K562 (cell line): ENCODE results near the gene ATG10. TPM values are rescaled to one million over a fixed set of nuclear protein-coding genes. Genes with fewer than 3 reads are reported as not detected.
A peak's percentile ranks its signal among the peaks of the same experiment; 100 is the strongest.

Experiments
- ATAC-seq: fragments of 200-7000 bp; cut with Tn5 transposase; 3 replicates; pipeline ENCODE4 v1.9.1; 2020; ENCODE audit warnings: moderate library complexity
- BruUV-seq: library from RNA; stranded (reverse); fragments of 400-500 nt; replicated peaks from 2 replicates; lab custom pipeline; 2021; lab: Mats Ljungman, UMichigan
- CTCF ChIA-PET: fragments of 300-600 bp; formaldehyde crosslinking; extraction: SDS; loops from one replicate; lab custom pipeline; 2021; ENCODE audit warnings: low intra/inter-chr PET ratio; lab: Yijun Ruan, JAX
- POLR2A ChIA-PET: fragments of 300-600, 350-650 bp; sonication (Branson Sonifier 250); formaldehyde crosslinking; extraction: SDS; loops from one replicate; lab custom pipeline; 2021; ENCODE audit warnings: antibody characterized with exemption, inconsistent platforms; lab: Yijun Ruan, JAX
- DNase-seq, 4 experiments: peaks; one replicate each; pipeline versions ENCODE4 v3.0.0 to v3.0.0-alpha.2; 2011 to 2018; ENCODE audit warnings: low spot score in 3 of 4, mixed read lengths in 3 of 4; ENCODE audit errors: extremely low read depth in 1 of 4
- FAIRE-seq: peaks from 2 replicates; lab custom pipeline; 2011; peaks lifted over from hg19 to GRCh38; lab: Jason Lieb, UNC
- H2AFZ ChIP-seq: 2 replicates; pipeline ENCODE4 v1.6.0; 2011; ENCODE audit warnings: low read depth, low read length, control low read depth, inconsistent platforms
- H3K27ac ChIP-seq: fragments of 200-600 bp; 3 replicates; pipeline ENCODE4 v1.8.0; 2011; ENCODE audit warnings: low read depth, mild to moderate bottlenecking, control low read depth, inconsistent platforms, low read length, moderate library complexity, mixed read lengths; ENCODE audit errors: extremely low read depth
- H3K27me3 ChIP-seq, 2 experiments: fragments of 300-600 bp in 1 of 2; 2 replicates in 1 of 2; 3 replicates in 1 of 2; pipeline versions ENCODE4 v1.6.0 to v1.8.0; 2011; ENCODE audit warnings: inconsistent platforms in 2 of 2, low read length in 2 of 2, mild to moderate bottlenecking in 1 of 2, mixed read lengths in 1 of 2, moderate library complexity in 1 of 2; ENCODE audit not compliant: control insufficient read depth in 2 of 2, insufficient read depth in 2 of 2
- H3K36me3 ChIP-seq: fragments of 300-600 bp; 3 replicates; pipeline ENCODE4 v1.8.0; 2011; ENCODE audit warnings: mild to moderate bottlenecking, low read length, inconsistent platforms; ENCODE audit not compliant: control insufficient read depth, insufficient read depth
- H3K4me1 ChIP-seq, 2 experiments: fragments of 200-600 bp in 1 of 2; replicated peaks in 1 of 2; 2 replicates in 1 of 2; 3 replicates in 1 of 2; pipeline versions ENCODE4 v1.5.1 to v1.8.0; 2011; ENCODE audit warnings: inconsistent platforms in 2 of 2, low read length in 2 of 2, mild to moderate bottlenecking in 1 of 2, mixed read lengths in 1 of 2, moderate library complexity in 1 of 2; ENCODE audit not compliant: control insufficient read depth in 2 of 2, insufficient read depth in 2 of 2
- H3K4me2 ChIP-seq: 2 replicates; pipeline ENCODE4 v1.6.1; 2011; ENCODE audit warnings: low read length, control low read depth, inconsistent platforms, mixed read lengths; ENCODE audit not compliant: insufficient read depth
- H3K4me3 ChIP-seq: fragments of 200-600 bp; sonication (generic), shearing (Covaris generic); 2 replicates; pipeline ENCODE4 v1.5.1; 2016; ENCODE audit warnings: control low read depth, inconsistent platforms
- H3K79me2 ChIP-seq: fragments of 200-600 bp; 3 replicates; pipeline ENCODE4 v1.8.0; 2011; ENCODE audit warnings: low read length, inconsistent platforms; ENCODE audit not compliant: control insufficient read depth, insufficient read depth
- H3K9ac ChIP-seq, 2 experiments: 2 replicates each; pipeline versions ENCODE4 v1.6.0 to v1.6.1; 2011; ENCODE audit warnings: low read depth in 2 of 2, low read length in 2 of 2, control low read depth in 1 of 2, inconsistent platforms in 1 of 2, mild to moderate bottlenecking in 1 of 2, mixed read lengths in 1 of 2; ENCODE audit not compliant: insufficient read depth in 1 of 2
- H3K9me1 ChIP-seq: one replicate; pipeline ENCODE4 v1.6.0; 2011; ENCODE audit warnings: inconsistent platforms, mild to moderate bottlenecking, low read length, moderate library complexity; ENCODE audit not compliant: control insufficient read depth, insufficient read depth
- H3K9me3 ChIP-seq: replicated peaks from 2 replicates; pipeline ENCODE4 v1.5.1; 2011; ENCODE audit warnings: low read depth, low read length, inconsistent platforms; ENCODE audit not compliant: control insufficient read depth, insufficient read depth
- H4K20me1 ChIP-seq: replicated peaks from 2 replicates; pipeline ENCODE4 v1.6.1; 2011; ENCODE audit warnings: low read length, inconsistent platforms, mixed read lengths; ENCODE audit not compliant: control insufficient read depth, insufficient read depth
- SRSF3 ChIP-seq: fragments of 200-400 bp; formaldehyde crosslinking; IDR thresholded peaks from 2 replicates; pipeline ENCODE4 v1.6.1; 2016; ENCODE audit warnings: mild to moderate bottlenecking, low read length, moderate library complexity; ENCODE audit not compliant: insufficient read depth
- ZFP30 ChIP-seq: fragments of 250-450 bp; sonication (Bioruptor Pico); IDR thresholded peaks from 2 replicates; pipeline ENCODE4 v1.8.0; 2022; ENCODE audit warnings: moderate library complexity, mild to moderate bottlenecking, inconsistent platforms, borderline replicate concordance
- ZNF140 ChIP-seq: fragments of 250-450 bp; sonication (Bioruptor Pico); IDR thresholded peaks from 2 replicates; pipeline ENCODE4 v1.8.0; 2021; ENCODE audit warnings: moderate library complexity, mild to moderate bottlenecking, inconsistent platforms
- ZNF239 ChIP-seq: fragments of 250-450 bp; sonication (Bioruptor Pico); IDR thresholded peaks from 2 replicates; pipeline ENCODE4 v1.4.0; 2020; ENCODE audit warnings: mild to moderate bottlenecking
- WGBS: fragments of 100-300 bp; shearing (Covaris generic); methylation state at CpG from one replicate; pipeline ENCODE4 v1.1.6; 2016; ENCODE audit warnings: low coverage, mixed read lengths; ENCODE audit not compliant: insufficient coverage; ENCODE audit errors: missing lambda C conversion rate; 5-methylcytosine and 5-hydroxymethylcytosine counted together
- in situ Hi-C: fragments of 300-500 bp; cut with MboI; formaldehyde crosslinking; loops from 4 replicates; pipeline ENCODE4 v1.15.0; 2018; ENCODE audit warnings: inconsistent platforms, mixed read lengths
- intact Hi-C: fragments of 100-400 bp; cut with micrococcal nuclease; formaldehyde crosslinking; loops from 2 replicates; pipeline ENCODE4 v1.14.2; 2022
- polyA plus RNA-seq, 8 experiments: library from polyadenylated mRNA; depleted of rRNA in 4 of 8; stranded (reverse) in 5 of 8; unstranded in 3 of 8; fragments of >200 nt; fragmentation: Nextera tagmentation in 2 of 8; fragmentation: Illumina TruSeq in 1 of 8; extraction: Ambion mirVana in 2 of 8; extraction: Trizol in 1 of 8; gene quantifications; 2 replicates each; pipeline versions ENCODE4 v1.2.1 to v1.2.3, GENCODE V29; 2011 to 2014; ENCODE audit warnings: inconsistent platforms in 1 of 8, missing spikeins in 1 of 8
- total RNA-seq, 7 experiments: library from RNA; depleted of rRNA in 6 of 7; stranded (reverse); fragments of >200 nt in 6 of 7; fragmentation: Illumina TruSeq in 2 of 7; extraction: Trizol in 2 of 7; gene quantifications; 2 replicates each; pipeline versions ENCODE4 v1.2.1 to v1.2.3, GENCODE V29; 2011 to 2021; ENCODE audit warnings: low replicate concordance in 1 of 7
- TF ChIP-seq, protein P1 (sequence below): IDR thresholded peaks from 2 replicates; pipeline ENCODE4 v1.6.1; 2012; ENCODE audit warnings: low read depth, low read length, improper control_type of control experiment, borderline replicate concordance
- TF ChIP-seq, protein P2 (sequence below), 2 experiments: fragments of 200-800 bp in 1 of 2; sonication (Bioruptor generic) in 1 of 2; sonication (generic) in 1 of 2; formaldehyde crosslinking in 1 of 2; IDR thresholded peaks in 1 of 2; conservative IDR thresholded peaks in 1 of 2; 2 replicates each; pipeline versions ENCODE4 v1.5.0 to v1.6.1; 2016 to 2020; ENCODE audit warnings: missing compliant biosample characterization in 1 of 2, missing genetic modification characterization in 1 of 2, missing genetic modification reagents in 1 of 2

The ATG10 gene
- total and polyA plus RNA-seq, 9 of the 15 experiments (the other 6 are each of a cell fraction or from before 2014, with no cell fraction given), result 7.0 to 18.8 (median 14.6) TPM

DNA sequence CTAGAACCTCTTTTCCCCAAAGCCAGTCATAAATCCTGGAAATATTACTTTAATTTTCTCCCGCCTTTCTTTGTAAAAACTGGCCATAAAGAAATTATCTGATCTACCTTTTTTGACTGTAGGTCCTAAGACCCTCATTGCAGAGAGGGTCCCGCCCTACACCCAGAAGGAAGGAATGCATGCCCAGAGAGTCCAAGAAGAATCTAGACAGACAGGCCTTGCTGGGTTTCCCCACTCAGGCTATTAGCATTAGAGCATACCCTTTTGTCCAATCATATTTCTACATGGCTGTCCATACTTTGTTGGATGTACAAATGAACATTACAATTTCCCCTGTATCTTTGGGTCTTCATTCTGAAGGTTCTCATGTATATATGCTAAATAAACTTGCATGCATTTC is 1.9 kb upstream of the ATG10 start:
- no peak overlapping the region for H3K27ac ChIP-seq
- WGBS, result 91% methylated on average over 2 of the region's 2 CpGs
- H2AFZ ChIP-seq, result peak overlapping the region; percentile 90
- BruUV-seq, result no TSS peak
- in situ Hi-C loops, result no loop called here
- ATAC-seq (no peak), DNase-seq (no peak), FAIRE-seq (no peak)
- intact Hi-C loops, result loop anchor here (5.0 kb wide), 3 partner anchors 63 to 218 kb away; partner anchors contain the start of gene SSBP2
- H3K36me3 ChIP-seq, result no peaks in the 10 kb centered on the region
- no peak overlapping the region for H3K4me2 ChIP-seq
- H3K9me1 ChIP-seq, result no peaks in the 10 kb centered on the region
- ChIA-PET POLR2A (no interaction called here), CTCF (no interaction called here)
- H3K4me1 ChIP-seq, result peaks cover 8 to 10% of the 10 kb centered on the region in 2 experiments; a peak in 4 of 5 replicates
- H3K27me3 ChIP-seq, result no peaks in the 10 kb centered on the region
- no peak overlapping the region for H3K9ac ChIP-seq
- H3K79me2 ChIP-seq, result peaks cover 30% of the 10 kb centered on the region
- no peaks in the 10 kb centered on the region for H3K9me3 ChIP-seq
- H3K4me3 ChIP-seq, result no peak overlapping the region
- H4K20me1 ChIP-seq, result no peaks in the 10 kb centered on the region
- no peak for TF ChIP-seq ZFP30 (CRISPR knock-in tag)
- TF ChIP-seq, protein P1, sequence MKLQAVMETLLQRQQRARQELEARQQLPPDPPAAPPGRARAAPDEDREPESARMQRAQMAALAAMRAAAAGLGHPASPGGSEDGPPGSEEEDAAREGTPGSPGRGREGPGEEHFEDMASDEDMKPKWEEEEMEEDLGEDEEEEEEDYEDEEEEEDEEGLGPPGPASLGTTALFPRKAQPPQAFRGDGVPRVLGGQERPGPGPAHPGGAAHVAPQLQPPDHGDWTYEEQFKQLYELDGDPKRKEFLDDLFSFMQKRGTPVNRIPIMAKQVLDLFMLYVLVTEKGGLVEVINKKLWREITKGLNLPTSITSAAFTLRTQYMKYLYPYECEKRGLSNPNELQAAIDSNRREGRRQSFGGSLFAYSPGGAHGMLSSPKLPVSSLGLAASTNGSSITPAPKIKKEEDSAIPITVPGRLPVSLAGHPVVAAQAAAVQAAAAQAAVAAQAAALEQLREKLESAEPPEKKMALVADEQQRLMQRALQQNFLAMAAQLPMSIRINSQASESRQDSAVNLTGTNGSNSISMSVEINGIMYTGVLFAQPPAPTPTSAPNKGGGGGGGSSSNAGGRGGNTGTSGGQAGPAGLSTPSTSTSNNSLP, result no peak
- no peak for TF ChIP-seq SRSF3
- TF ChIP-seq, protein P2, sequence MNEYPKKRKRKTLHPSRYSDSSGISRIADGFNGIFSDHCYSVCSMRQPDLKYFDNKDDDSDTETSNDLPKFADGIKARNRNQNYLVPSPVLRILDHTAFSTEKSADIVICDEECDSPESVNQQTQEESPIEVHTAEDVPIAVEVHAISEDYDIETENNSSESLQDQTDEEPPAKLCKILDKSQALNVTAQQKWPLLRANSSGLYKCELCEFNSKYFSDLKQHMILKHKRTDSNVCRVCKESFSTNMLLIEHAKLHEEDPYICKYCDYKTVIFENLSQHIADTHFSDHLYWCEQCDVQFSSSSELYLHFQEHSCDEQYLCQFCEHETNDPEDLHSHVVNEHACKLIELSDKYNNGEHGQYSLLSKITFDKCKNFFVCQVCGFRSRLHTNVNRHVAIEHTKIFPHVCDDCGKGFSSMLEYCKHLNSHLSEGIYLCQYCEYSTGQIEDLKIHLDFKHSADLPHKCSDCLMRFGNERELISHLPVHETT (CRISPR knock-in tag; conservative IDR thresholded peaks at IDR 0.05 in 1 of 2, IDR thresholded peaks at IDR 0.05 in 1 of 2), result no peak
- TF ChIP-seq ZNF239 (CRISPR knock-in tag), result no peak
- TF ChIP-seq ZNF140 (CRISPR knock-in tag), result no peak
